HG03520 (cell line): ENCODE results near the gene ZBTB22.
"Not testable (repeated sequence)": the region's sequence is repeated elsewhere in the genome, so short reads cannot be mapped to it uniquely, and the experiment has no call there.

Experiments used
- ATAC-seq: cut with Tn5 transposase; IDR thresholded peaks from one replicate; pipeline ENCODE4 v1.9.1; 2021; ENCODE audit warnings: mild to moderate bottlenecking, moderate library complexity; ENCODE audit not compliant: unreplicated experiment

The ZBTB22 gene

GRCh38 chr6:33304216-33304615 lies 13.3 kb downstream of the ZBTB22 start:
- no peak for ATAC-seq

GRCh38 chr6:33301877-33302276 lies 15.7 kb downstream of the ZBTB22 start:
- ATAC-seq, result no peak

- ATAC-seq, result peak; percentile 65
Measured at GRCh38 chr6:33299237-33299944, 18.2 kb downstream of the ZBTB22 start.

DNA sequence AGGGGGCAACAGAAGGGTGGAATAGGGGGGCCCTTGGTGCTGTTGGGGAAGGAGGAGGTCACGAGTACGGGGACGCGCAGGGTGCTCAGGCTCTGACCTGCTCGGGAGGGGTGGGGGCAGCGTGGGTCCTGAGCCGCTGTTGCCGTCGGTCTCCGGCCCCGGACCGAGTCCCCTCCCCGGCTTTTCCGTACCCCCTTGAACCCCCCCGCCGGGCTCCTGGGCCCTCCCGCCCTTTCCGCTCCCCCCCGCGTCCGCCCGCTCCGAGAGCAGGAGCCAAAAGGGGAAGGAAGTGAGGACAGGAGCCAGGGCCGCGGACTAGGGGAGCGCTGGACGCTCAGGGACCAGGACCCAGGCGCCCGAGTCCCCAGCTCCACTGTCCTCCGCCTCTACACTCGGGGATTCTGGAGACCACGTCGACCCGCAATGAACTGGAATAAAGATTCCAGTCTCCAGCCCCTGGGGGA lies 18.7 kb downstream of the ZBTB22 start, which contains the start of gene RGL2:
Gene RGL2 (minus strand): TSS at position 170 of the 464 bp plus-strand sequence. CDS start 332 bp downstream, outside the sequence.
- no peak for ATAC-seq

GRCh38 chr6:33297956-33298772 lies 19.4 kb downstream of the ZBTB22 start:
- no peak for ATAC-seq

- ATAC-seq, result no peak
Measured at GRCh38 chr6:33297406-33297955, 20.1 kb downstream of the ZBTB22 start.

DNA sequence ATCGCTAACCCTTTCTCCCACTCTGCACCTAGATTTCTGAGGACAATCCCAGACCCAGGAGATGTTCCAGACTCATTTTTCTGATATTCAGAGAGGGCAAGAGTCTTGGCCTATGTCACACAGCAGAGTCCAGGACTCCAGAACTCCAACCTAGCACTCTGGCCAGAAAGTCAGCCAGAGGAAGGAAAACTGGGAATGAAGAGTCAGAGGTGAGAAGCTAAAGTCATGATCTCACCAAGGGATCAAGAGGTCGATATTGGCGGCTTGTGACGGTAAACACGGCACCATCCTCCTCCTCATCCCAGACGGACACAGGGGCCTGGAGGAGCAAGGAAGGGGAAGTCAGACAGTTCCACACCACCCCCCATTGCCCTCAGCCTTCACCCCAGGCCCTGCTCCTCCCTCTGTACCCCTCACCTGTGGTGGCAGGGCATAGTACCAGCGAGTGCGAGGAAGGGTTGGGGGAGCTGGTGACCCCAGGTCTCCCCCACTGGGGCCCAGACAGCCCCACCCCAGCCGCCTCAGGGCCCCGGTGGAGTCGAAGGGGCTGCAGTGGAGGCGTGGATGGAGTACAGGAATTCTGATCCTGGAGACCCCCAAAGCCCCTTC lies 20.6 kb downstream of the ZBTB22 start:
- no peak for ATAC-seq

DNA sequence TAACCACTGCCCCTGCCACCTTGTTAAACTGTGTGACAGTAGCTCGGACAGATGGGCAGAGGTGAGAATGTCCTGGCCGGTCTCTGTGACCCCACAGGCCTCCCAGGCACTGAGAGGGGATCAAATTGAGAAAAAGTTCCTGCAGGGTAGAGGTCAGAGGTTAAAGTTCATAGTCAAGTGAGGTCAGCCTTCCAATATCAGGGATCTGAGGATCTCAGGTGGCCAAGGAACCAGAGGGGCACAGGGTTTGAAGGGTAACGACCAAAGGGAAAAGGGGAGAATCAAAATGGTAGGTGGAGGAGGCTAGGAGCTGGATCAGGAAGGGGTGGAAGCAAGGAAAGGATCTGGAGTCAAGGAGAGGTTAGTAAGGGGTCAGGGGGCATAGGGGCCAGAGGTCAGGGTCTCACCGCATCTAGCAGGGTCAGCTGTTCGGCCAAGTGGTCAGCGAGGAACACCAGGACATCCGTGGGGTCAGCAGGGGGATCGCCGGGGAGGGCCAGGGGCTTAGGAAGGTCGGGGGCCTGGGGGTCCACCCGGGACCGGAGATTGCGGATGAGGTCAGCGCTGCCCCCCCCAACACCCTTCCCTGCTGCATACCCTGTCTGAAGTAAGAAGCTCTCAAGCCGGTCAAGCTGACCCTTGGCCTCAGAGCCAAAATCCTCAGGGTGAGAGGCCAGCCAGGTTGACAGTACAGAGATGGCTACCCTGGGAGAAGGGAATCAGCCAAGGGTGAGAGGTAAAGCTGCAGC lies 21.7 kb downstream of the ZBTB22 start:
- ATAC-seq, result no peak

- ATAC-seq, result no peak
Measured at GRCh38 chr6:33294086-33294823, 23.3 kb downstream of the ZBTB22 start.

GRCh38 chr6:33292996-33293682 lies 24.4 kb downstream of the ZBTB22 start:
- no peak for ATAC-seq

DNA sequence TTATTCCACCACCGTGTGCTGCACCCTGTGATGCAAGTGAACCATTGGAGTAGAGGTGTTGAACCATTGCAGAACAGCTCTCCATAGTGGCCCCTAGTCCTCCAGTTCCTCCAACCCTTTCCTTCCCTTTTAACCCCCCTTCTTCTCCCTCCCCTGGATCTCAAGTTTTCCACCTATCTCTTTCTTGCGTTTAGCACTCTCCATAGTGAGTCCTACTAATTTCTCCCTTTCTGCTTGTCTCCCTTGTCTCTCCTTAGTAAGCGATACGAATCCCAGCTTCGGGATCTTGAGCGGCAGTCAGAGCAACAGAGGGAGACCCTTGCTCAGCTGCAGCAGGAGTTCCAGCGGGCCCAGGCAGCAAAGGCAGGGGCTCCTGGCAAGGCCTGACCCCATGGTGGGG lies 27.1 kb downstream of the ZBTB22 start:
- no peak for ATAC-seq

- ATAC-seq, result no peak
Measured at GRCh38 chr6:33289784-33290315, 27.7 kb downstream of the ZBTB22 start.

DNA sequence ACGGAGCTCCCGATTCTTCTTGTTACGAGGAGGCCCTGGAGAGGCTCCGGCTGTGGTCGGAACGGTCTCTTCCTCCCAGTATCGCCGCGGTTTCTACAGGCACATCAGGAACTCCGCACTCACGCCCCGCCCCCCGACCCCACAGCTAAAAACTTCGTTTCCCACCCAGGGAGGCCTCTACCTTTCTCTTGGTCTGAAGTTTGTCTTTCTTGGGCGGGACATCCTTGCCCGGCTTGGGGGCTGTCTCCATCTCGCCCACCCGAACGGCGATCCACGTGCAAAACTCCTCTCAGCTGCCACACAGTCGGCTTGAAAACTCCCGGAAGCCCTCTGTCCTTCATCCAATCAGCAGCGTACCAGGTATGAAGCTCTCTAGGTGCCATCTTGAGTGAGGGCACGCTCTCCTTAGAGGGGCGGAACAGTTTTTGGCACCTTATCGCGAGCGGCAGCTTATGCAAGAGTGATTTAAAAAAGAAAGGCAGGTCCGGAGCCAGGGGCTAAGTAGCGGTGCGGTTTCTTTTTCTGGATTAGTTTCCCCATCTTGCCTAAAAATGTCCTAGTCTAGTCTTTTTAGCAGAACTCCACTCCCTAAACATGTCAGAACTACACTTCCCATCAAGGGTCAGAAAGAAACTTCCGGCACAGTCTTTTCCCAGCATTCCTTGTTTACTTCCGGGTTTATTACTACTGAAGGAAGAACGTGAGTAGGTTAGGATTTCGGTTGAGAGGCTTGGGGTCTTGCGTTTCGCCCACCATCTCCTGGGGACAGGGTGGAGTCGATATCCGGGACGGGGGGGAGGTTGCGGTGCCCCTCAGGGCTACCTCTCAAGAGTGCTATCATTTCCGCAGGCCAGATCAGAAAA lies 28.4 kb downstream of the ZBTB22 start, which contains the start of the genes PFDN6 and WDR46:
Gene PFDN6 (plus strand): TSS at position 681 of the 863 bp plus-strand sequence. CDS start 256 bp downstream, outside the sequence.
Gene WDR46 (minus strand): TSS at position 319 of the 863 bp plus-strand sequence. CDS start 69 bp downstream, at position 250.
- ATAC-seq, result no peak

GRCh38 chr6:33288141-33288920 lies 29.2 kb downstream of the ZBTB22 start:
- ATAC-seq, result no peak

DNA sequence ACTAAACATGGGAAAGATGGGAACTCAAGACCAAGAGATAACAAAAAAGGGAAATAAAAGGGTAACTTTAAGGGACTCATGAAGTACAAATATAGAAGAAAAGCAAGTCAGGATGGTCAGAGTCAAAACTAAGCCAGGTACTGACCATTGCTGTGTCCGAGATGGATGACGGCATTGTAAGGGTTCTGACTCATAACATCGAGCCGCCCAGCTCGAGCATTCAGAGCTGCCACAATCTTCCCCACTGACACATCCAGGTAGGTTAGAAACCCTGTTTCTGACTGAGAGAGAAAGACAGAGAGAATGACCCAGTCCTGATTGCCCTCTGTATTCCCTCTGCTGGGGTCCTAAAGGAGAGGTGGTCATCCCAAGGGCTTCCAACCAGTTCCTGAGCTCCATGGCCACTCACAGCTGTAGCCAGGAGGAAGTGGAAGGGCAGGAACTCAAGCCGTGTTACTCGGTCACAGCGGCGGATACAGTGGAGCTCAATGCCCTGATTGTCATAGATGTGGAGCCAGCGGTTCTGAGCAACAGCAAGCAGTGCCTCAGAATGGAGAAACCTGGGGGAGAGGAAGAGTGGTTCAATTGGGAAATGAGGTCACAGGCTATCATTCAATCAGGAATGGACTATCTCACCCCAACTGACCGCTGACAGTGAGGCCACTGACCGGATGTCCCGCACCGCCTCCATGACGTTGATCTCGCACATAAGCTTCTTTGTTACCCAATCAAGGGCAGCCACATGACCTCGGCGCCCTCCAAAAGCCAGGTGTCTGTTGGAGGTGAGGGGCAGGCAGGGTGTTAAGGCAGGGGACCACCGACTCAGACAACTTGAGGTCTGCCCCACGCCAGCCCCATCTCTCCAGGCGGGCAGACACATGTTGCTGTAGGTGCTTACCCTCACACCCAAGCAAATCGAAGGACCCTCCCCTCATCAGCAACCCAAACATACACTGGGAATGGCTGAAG lies 30.3 kb downstream of the ZBTB22 start:
- no peak for ATAC-seq

- not testable (repeated sequence) for ATAC-seq
Measured at GRCh38 chr6:33285214-33285613, 32.3 kb downstream of the ZBTB22 start.
